HepG2 (cell line): ENCODE measurements around the gene ADCY10. TPM values are rescaled to one million over a fixed set of nuclear protein-coding genes. Genes with fewer than 3 reads are reported as not detected.
A peak's percentile ranks its signal among the peaks of the same experiment; 100 is the strongest.

Experiments
- ETV6 ChIP-seq: sonication (generic); formaldehyde crosslinking; conservative IDR thresholded peaks from 2 replicates; pipeline ENCODE4 v1.4.0; 2020; ENCODE audit warnings: missing genetic modification reagents
- FOSL1 ChIP-seq: sonication (generic); formaldehyde crosslinking; IDR thresholded peaks from 2 replicates; pipeline ENCODE4 v1.9.0; 2021; ENCODE audit warnings: missing genetic modification reagents, borderline replicate concordance
- HES4 ChIP-seq: sonication (generic); formaldehyde crosslinking; IDR thresholded peaks from 2 replicates; pipeline ENCODE4 v1.9.0; 2021; ENCODE audit warnings: mild to moderate bottlenecking, missing genetic modification reagents, borderline replicate concordance
- KLF9 ChIP-seq: IDR thresholded peaks from 2 replicates; pipeline ENCODE4 v1.6.1; 2016; ENCODE audit warnings: low read depth
- MAFG ChIP-seq: sonication (generic); formaldehyde crosslinking; IDR thresholded peaks from 2 replicates; pipeline ENCODE4 v1.5.1; 2020; ENCODE audit warnings: mild to moderate bottlenecking, missing genetic modification reagents
- MAFK ChIP-seq, 2 experiments: IDR thresholded peaks in 1 of 2; conservative IDR thresholded peaks in 1 of 2; 2 replicates each; pipeline ENCODE4 v1.6.1; 2011; ENCODE audit warnings: improper control_type of control experiment in 2 of 2, low read length in 2 of 2
- MEIS2 ChIP-seq: sonication (generic); formaldehyde crosslinking; IDR thresholded peaks from 2 replicates; pipeline ENCODE4 v1.9.0; 2021; ENCODE audit warnings: mild to moderate bottlenecking, missing genetic modification reagents
- MXD1 ChIP-seq: sonication (generic); formaldehyde crosslinking; IDR thresholded peaks from 2 replicates; pipeline ENCODE4 v1.4.0; 2020; ENCODE audit warnings: mild to moderate bottlenecking, missing genetic modification reagents
- PLRG1 ChIP-seq: fragments of 450-650 bp; conservative IDR thresholded peaks from 2 replicates; pipeline ENCODE4 v1.6.1; 2016
- POLR2G ChIP-seq: fragments of 200-400 bp; formaldehyde crosslinking; IDR thresholded peaks from 2 replicates; pipeline ENCODE4 v1.6.1; 2018; ENCODE audit warnings: mild to moderate bottlenecking, low read depth, low read length, moderate library complexity
- SMAD3 ChIP-seq: sonication (generic); formaldehyde crosslinking; IDR thresholded peaks from 2 replicates; pipeline ENCODE4 v1.4.0; 2020; ENCODE audit warnings: missing genetic modification reagents
- SP140L ChIP-seq: sonication (generic); formaldehyde crosslinking; IDR thresholded peaks from 2 replicates; pipeline ENCODE4 v1.4.0; 2020; ENCODE audit warnings: missing genetic modification reagents, borderline replicate concordance
- SRF ChIP-seq: IDR thresholded peaks from 2 replicates; pipeline ENCODE4 v1.6.1; 2011; ENCODE audit warnings: mild to moderate bottlenecking, low read depth, low read length, moderate library complexity
- TEAD3 ChIP-seq: optimal IDR thresholded peaks from 2 replicates; pipeline ENCODE3; 2016; ENCODE audit warnings: borderline replicate concordance
- ZFP82 ChIP-seq: sonication (generic); formaldehyde crosslinking; IDR thresholded peaks from 2 replicates; pipeline ENCODE4 v1.5.1; 2020; ENCODE audit warnings: mild to moderate bottlenecking, missing genetic modification reagents, borderline replicate concordance
- ZNF275 ChIP-seq: sonication (generic); formaldehyde crosslinking; IDR thresholded peaks from 2 replicates; pipeline ENCODE4 v1.8.0; 2022; ENCODE audit warnings: missing genetic modification reagents, mild to moderate bottlenecking, inconsistent platforms, borderline replicate concordance
- ZNF432 ChIP-seq: sonication (generic); formaldehyde crosslinking; IDR thresholded peaks from 2 replicates; pipeline ENCODE4 v1.5.0; 2020; ENCODE audit warnings: missing genetic modification reagents, mild to moderate bottlenecking, borderline replicate concordance
- ZNF574 ChIP-seq: sonication (generic); formaldehyde crosslinking; IDR thresholded peaks from 2 replicates; pipeline ENCODE4 v1.4.0; 2020; ENCODE audit warnings: missing genetic modification reagents
- ZNF747 ChIP-seq: sonication (generic); formaldehyde crosslinking; IDR thresholded peaks from 2 replicates; pipeline ENCODE4 v1.8.1; 2023; ENCODE audit warnings: missing genetic modification reagents, mild to moderate bottlenecking, borderline replicate concordance
- ZNF792 ChIP-seq: IDR thresholded peaks from 2 replicates; pipeline ENCODE4 v1.6.1; 2016
- polyA plus RNA-seq, 8 experiments: library from polyadenylated mRNA; depleted of rRNA in 3 of 8; stranded (reverse) in 7 of 8; unstranded in 1 of 8; fragments of >200 nt; fragmentation: Illumina TruSeq in 4 of 8; extraction: Trizol in 4 of 8; gene quantifications; 2 replicates each; pipeline versions ENCODE4 v1.2.1 to v1.2.3, GENCODE V29; 2011 to 2016; ENCODE audit warnings: low read depth in 4 of 8, missing spikeins in 1 of 8, mixed read lengths in 1 of 8; ENCODE audit not compliant: insufficient read depth in 1 of 8
- total RNA-seq, 5 experiments: library from RNA; depleted of rRNA; stranded (reverse); fragments of >200 nt; fragmentation: Illumina TruSeq; extraction: Trizol; gene quantifications; 2 replicates each; pipeline ENCODE4 v1.2.3, GENCODE V29; 2016; ENCODE audit warnings: low read depth in 1 of 5
- TF ChIP-seq, protein P1 (sequence below): sonication (generic); formaldehyde crosslinking; IDR thresholded peaks from 2 replicates; pipeline ENCODE4 v1.4.0; 2020; ENCODE audit warnings: missing genetic modification reagents
- TF ChIP-seq, protein P2 (sequence below), 2 experiments: sonication (generic) in 1 of 2; formaldehyde crosslinking in 1 of 2; IDR thresholded peaks; 2 replicates each; pipeline versions ENCODE4 v1.4.0 to v1.6.1; 2018 to 2020; ENCODE audit warnings: missing genetic modification reagents in 2 of 2, borderline replicate concordance in 1 of 2, low read depth in 1 of 2, mild to moderate bottlenecking in 1 of 2, missing biosample characterization in 1 of 2

The ADCY10 gene
- total and polyA plus RNA-seq, 2 of the 13 experiments (the other 11 are each of a cell fraction or from before 2014, with no cell fraction given), result 0.02 to 0.03 TPM

GRCh38 chr1:167926486-167926997, 12.6 kb upstream of the ADCY10 start (continued):
- TF ChIP-seq ZFP82 (CRISPR knock-in tag) (no peak), SMAD3 (no peak), PLRG1 (no peak), MXD1 (CRISPR knock-in tag) (no peak), ZNF432 (CRISPR knock-in tag) (no peak), HES4 (CRISPR knock-in tag) (no peak), MAFK (conservative IDR thresholded peaks at IDR 0.05 in 1 of 2, IDR thresholded peaks at IDR 0.05 in 1 of 2; ENCODE audit: low read length in 2 of 2) (peak; percentile 86 to 88), POLR2G (no peak), ZNF574 (CRISPR knock-in tag) (peak; percentile 67), SRF (no peak), ETV6 (CRISPR knock-in tag) (no peak), ZNF747 (CRISPR knock-in tag) (no peak), SP140L (no peak), ZNF792 (CRISPR knock-in tag) (no peak), MEIS2 (CRISPR knock-in tag) (peak; percentile 27; the same call in 1 of the 2 replicates), ZNF275 (CRISPR knock-in tag) (no peak), FOSL1 (CRISPR knock-in tag) (no peak), KLF9 (no peak), MAFG (CRISPR knock-in tag) (no peak), TEAD3 (CRISPR knock-in tag) (peak; percentile 25)
- TF ChIP-seq, protein P1, sequence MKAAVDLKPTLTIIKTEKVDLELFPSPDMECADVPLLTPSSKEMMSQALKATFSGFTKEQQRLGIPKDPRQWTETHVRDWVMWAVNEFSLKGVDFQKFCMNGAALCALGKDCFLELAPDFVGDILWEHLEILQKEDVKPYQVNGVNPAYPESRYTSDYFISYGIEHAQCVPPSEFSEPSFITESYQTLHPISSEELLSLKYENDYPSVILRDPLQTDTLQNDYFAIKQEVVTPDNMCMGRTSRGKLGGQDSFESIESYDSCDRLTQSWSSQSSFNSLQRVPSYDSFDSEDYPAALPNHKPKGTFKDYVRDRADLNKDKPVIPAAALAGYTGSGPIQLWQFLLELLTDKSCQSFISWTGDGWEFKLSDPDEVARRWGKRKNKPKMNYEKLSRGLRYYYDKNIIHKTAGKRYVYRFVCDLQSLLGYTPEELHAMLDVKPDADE, result no peak
- TF ChIP-seq, protein P2, sequence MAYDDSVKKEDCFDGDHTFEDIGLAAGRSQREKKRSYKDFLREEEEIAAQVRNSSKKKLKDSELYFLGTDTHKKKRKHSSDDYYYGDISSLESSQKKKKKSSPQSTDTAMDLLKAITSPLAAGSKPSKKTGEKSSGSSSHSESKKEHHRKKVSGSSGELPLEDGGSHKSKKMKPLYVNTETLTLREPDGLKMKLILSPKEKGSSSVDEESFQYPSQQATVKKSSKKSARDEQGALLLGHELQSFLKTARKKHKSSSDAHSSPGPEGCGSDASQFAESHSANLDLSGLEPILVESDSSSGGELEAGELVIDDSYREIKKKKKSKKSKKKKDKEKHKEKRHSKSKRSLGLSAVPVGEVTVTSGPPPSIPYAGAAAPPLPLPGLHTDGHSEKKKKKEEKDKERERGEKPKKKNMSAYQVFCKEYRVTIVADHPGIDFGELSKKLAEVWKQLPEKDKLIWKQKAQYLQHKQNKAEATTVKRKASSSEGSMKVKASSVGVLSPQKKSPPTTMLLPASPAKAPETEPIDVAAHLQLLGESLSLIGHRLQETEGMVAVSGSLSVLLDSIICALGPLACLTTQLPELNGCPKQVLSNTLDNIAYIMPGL (CRISPR knock-in tag; IDR thresholded peaks at IDR 0.05; ENCODE audit: borderline replicate concordance in 1 of 2, low read depth in 1 of 2), result 0 out of 4 replicates have a peak, but pooled peaks of 1 of the 2 experiments have one; percentile 27
